H1 (cell line): Measurements from ENCODE around the gene ADD3. TPM values are rescaled to one million over a fixed set of nuclear protein-coding genes. Genes with fewer than 3 reads are reported as not detected.

Experiments
- CTCF ChIA-PET: fragments of 300-600 bp; sonication (Branson Sonifier 250); formaldehyde crosslinking; loops from one replicate; lab custom pipeline; 2021; ENCODE audit not compliant: partially characterized antibody; lab: Charles Lee
- POLR2A ChIA-PET: fragments of 300-600 bp; sonication (Branson Sonifier 250); formaldehyde crosslinking; loops from one replicate; lab custom pipeline; 2021; ENCODE audit warnings: inconsistent platforms; ENCODE audit not compliant: partially characterized antibody; lab: Charles Lee
- DNase-seq, 2 experiments: peaks; one replicate each; pipeline versions ENCODE4 v3.0.0 to v3.0.0-alpha.2; 2010 to 2022; ENCODE audit warnings: low spot score in 2 of 2, low read depth in 1 of 2, mixed read lengths in 1 of 2
- FAIRE-seq: peaks from 2 replicates; lab custom pipeline; 2011; peaks lifted over from hg19 to GRCh38; lab: Jason Lieb, UNC
- H2AFZ ChIP-seq: 2 replicates; pipeline ENCODE4 v1.8.1; 2012; ENCODE audit warnings: low read length, inconsistent platforms
- H2AK5ac ChIP-seq: 2 replicates; pipeline ENCODE4 v1.6.1; 2013; ENCODE audit warnings: low read depth, low read length
- H2BK120ac ChIP-seq: replicated peaks from 2 replicates; pipeline ENCODE3; 2013; ENCODE audit warnings: low read depth, low read length, inconsistent platforms
- H2BK12ac ChIP-seq: 2 replicates; pipeline ENCODE4 v1.6.1; 2013; ENCODE audit warnings: low read depth, low read length
- H2BK15ac ChIP-seq: 2 replicates; pipeline ENCODE4 v1.6.1; 2013; ENCODE audit warnings: low read length
- H2BK20ac ChIP-seq: 2 replicates; pipeline ENCODE4 v1.6.1; 2013; ENCODE audit warnings: low read length
- H2BK5ac ChIP-seq: 2 replicates; pipeline ENCODE4 v1.6.1; 2013; ENCODE audit warnings: low read depth, low read length
- H3K14ac ChIP-seq: 2 replicates; pipeline ENCODE4 v1.6.1; 2013; ENCODE audit warnings: inconsistent platforms; ENCODE audit not compliant: insufficient read length
- H3K18ac ChIP-seq: 2 replicates; pipeline ENCODE4 v1.6.1; 2013; ENCODE audit warnings: low read length; ENCODE audit errors: extremely low read depth
- H3K23ac ChIP-seq: 2 replicates; pipeline ENCODE4 v1.6.1; 2013; ENCODE audit warnings: inconsistent platforms; ENCODE audit not compliant: insufficient read length
- H3K23me2 ChIP-seq: 2 replicates; pipeline ENCODE4 v1.6.1; 2013; ENCODE audit warnings: low read depth, low read length
- H3K27ac ChIP-seq: 2 replicates; pipeline ENCODE4 v1.6.1; 2011; ENCODE audit warnings: low read depth, low read length, inconsistent platforms
- H3K27me3 ChIP-seq, 4 experiments: replicated peaks in 1 of 4; 1 replicate in 1 of 4; 2 replicates in 3 of 4; pipeline versions ENCODE4 v1.6.1 to v1.8.1; 2011 to 2013; ENCODE audit warnings: low read length in 3 of 4, mild to moderate bottlenecking in 3 of 4, inconsistent platforms in 2 of 4, mixed read lengths in 2 of 4, moderate library complexity in 1 of 4; ENCODE audit not compliant: control insufficient read depth in 3 of 4, insufficient read depth in 3 of 4; ENCODE audit errors: extremely low read depth in 1 of 4
- H3K36me3 ChIP-seq, 4 experiments: 2 replicates each; pipeline versions ENCODE4 v1.6.1 to v1.8.1; 2011 to 2013; ENCODE audit warnings: mild to moderate bottlenecking in 4 of 4, low read length in 3 of 4, moderate library complexity in 2 of 4, control low read depth in 1 of 4, inconsistent platforms in 1 of 4; ENCODE audit not compliant: insufficient read depth in 4 of 4, control insufficient read depth in 2 of 4
- H3K4ac ChIP-seq: replicated peaks from 2 replicates; pipeline ENCODE3; 2013; ENCODE audit warnings: low read length, low read depth, mixed read lengths, inconsistent platforms; ENCODE audit not compliant: insufficient read length
- H3K4me1 ChIP-seq, 4 experiments: replicated peaks in 1 of 4; 1 replicate in 1 of 4; 2 replicates in 3 of 4; pipeline versions ENCODE4 v1.6.1 to v1.8.1; 2011 to 2013; ENCODE audit warnings: low read length in 3 of 4, inconsistent platforms in 2 of 4, mixed read lengths in 1 of 4; ENCODE audit not compliant: insufficient read depth in 4 of 4, control insufficient read depth in 3 of 4
- H3K4me2 ChIP-seq, 2 experiments: 2 replicates each; pipeline versions ENCODE4 v1.6.1 to v1.8.1; 2011 to 2013; ENCODE audit warnings: low read depth in 2 of 2, low read length in 2 of 2, control low read depth in 1 of 2, inconsistent platforms in 1 of 2, mild to moderate bottlenecking in 1 of 2; ENCODE audit not compliant: insufficient read depth in 1 of 2
- H3K4me3 ChIP-seq, 4 experiments: fragments of 200-600, 300-600 bp in 1 of 4; sonication (generic), shearing (Covaris generic), sonication (Bioruptor Twin) in 1 of 4; 2 replicates each; pipeline versions ENCODE4 v1.5.1 to v1.8.1; 2011 to 2016; ENCODE audit warnings: low read length in 4 of 4, low read depth in 3 of 4, control low read depth in 2 of 4, inconsistent platforms in 2 of 4, mild to moderate bottlenecking in 2 of 4, mixed read lengths in 1 of 4, moderate library complexity in 1 of 4; ENCODE audit not compliant: insufficient read depth in 2 of 4; ENCODE audit errors: extremely low read depth in 1 of 4
- H3K56ac ChIP-seq: replicated peaks from 2 replicates; pipeline ENCODE3; 2013; ENCODE audit warnings: low read depth, mild to moderate bottlenecking, mixed read lengths, low read length, inconsistent platforms; ENCODE audit not compliant: insufficient read length
- H3K79me1 ChIP-seq: 2 replicates; pipeline ENCODE4 v1.6.1; 2013; ENCODE audit warnings: low read depth, low read length, control low read depth
- H3K79me2 ChIP-seq, 2 experiments: 2 replicates each; pipeline versions ENCODE4 v1.6.1 to v1.8.1; 2012 to 2013; ENCODE audit warnings: low read length in 2 of 2, mild to moderate bottlenecking in 2 of 2, inconsistent platforms in 1 of 2; ENCODE audit not compliant: insufficient read depth in 2 of 2, control insufficient read depth in 1 of 2
- H3K9ac ChIP-seq, 4 experiments: replicated peaks in 1 of 4; 1 replicate in 1 of 4; 2 replicates in 3 of 4; pipeline versions ENCODE4 v1.6.1 to v1.8.1; 2011 to 2013; ENCODE audit warnings: low read depth in 3 of 4, low read length in 3 of 4, control low read depth in 2 of 4, mild to moderate bottlenecking in 2 of 4, moderate library complexity in 2 of 4, inconsistent platforms in 1 of 4; ENCODE audit errors: extremely low read depth in 1 of 4
- H3K9me3 ChIP-seq, 2 experiments: 2 replicates each; pipeline versions ENCODE4 v1.6.1 to v1.8.1; 2012 to 2013; ENCODE audit warnings: mild to moderate bottlenecking in 2 of 2, moderate library complexity in 2 of 2, control low read depth in 1 of 2, inconsistent platforms in 1 of 2, low read depth in 1 of 2, low read length in 1 of 2, mixed read lengths in 1 of 2; ENCODE audit not compliant: insufficient read depth in 2 of 2
- H4K20me1 ChIP-seq, 2 experiments: replicated peaks in 1 of 2; 2 replicates each; pipeline versions ENCODE3 to v1.8.1; 2011 to 2013; ENCODE audit warnings: inconsistent platforms in 2 of 2, low read length in 2 of 2, mild to moderate bottlenecking in 1 of 2; ENCODE audit not compliant: insufficient read depth in 2 of 2, control insufficient read depth in 1 of 2
- H4K5ac ChIP-seq: 2 replicates; pipeline ENCODE4 v1.6.1; 2013; ENCODE audit warnings: low read length, low read depth, mixed read lengths, inconsistent platforms; ENCODE audit not compliant: insufficient read length
- H4K8ac ChIP-seq: 2 replicates; pipeline ENCODE4 v1.8.0; 2013; ENCODE audit warnings: mild to moderate bottlenecking, moderate library complexity, low read length, inconsistent platforms; ENCODE audit not compliant: insufficient read depth; ENCODE audit errors: extremely low read depth
- H4K91ac ChIP-seq: replicated peaks from 2 replicates; pipeline ENCODE3; 2013; ENCODE audit warnings: low read length, mixed read lengths, inconsistent platforms; ENCODE audit not compliant: insufficient read length
- BCL11A ChIP-seq, 2 experiments: IDR thresholded peaks; one replicate each; pipeline ENCODE4 v1.6.1; 2011; ENCODE audit warnings: low read depth in 2 of 2, low read length in 2 of 2, mild to moderate bottlenecking in 2 of 2
- E2F6 ChIP-seq: IDR thresholded peaks from 2 replicates; pipeline ENCODE4 v1.6.1; 2012; ENCODE audit warnings: inconsistent platforms
- FOSL1 ChIP-seq: IDR thresholded peaks from 2 replicates; pipeline ENCODE4 v1.6.1; 2011; ENCODE audit warnings: mild to moderate bottlenecking, low read depth, low read length, moderate library complexity; ENCODE audit not compliant: insufficient read depth
- JUN ChIP-seq: IDR thresholded peaks from 2 replicates; pipeline ENCODE4 v1.6.1; 2011; ENCODE audit warnings: low read depth, mild to moderate bottlenecking, improper control_type of control experiment, low read length
- JUND ChIP-seq: IDR thresholded peaks from 2 replicates; pipeline ENCODE4 v1.6.1; 2011; ENCODE audit warnings: mild to moderate bottlenecking, improper control_type of control experiment, low read length
- NANOG ChIP-seq: IDR thresholded peaks from 2 replicates; pipeline ENCODE4 v1.6.1; 2011; ENCODE audit warnings: low read length, low read depth, mild to moderate bottlenecking, inconsistent platforms; ENCODE audit not compliant: insufficient read depth, poor library complexity, severe bottlenecking
- POU5F1 ChIP-seq: IDR thresholded peaks from 2 replicates; pipeline ENCODE4 v1.6.1; 2011; ENCODE audit warnings: low read depth, mild to moderate bottlenecking, low read length, moderate library complexity
- SRF ChIP-seq: IDR thresholded peaks from 2 replicates; pipeline ENCODE4 v1.6.1; 2011; ENCODE audit warnings: mild to moderate bottlenecking, low read depth, low read length, moderate library complexity
- SUZ12 ChIP-seq: fragments of 200-600 bp; sonication (generic); IDR thresholded peaks from 2 replicates; pipeline ENCODE4 v1.6.1; 2012; ENCODE audit warnings: mild to moderate bottlenecking, inconsistent platforms, low read length, moderate library complexity, mixed read lengths
- TAF1 ChIP-seq: IDR thresholded peaks from 2 replicates; pipeline ENCODE4 v1.6.1; 2011; ENCODE audit warnings: mild to moderate bottlenecking, low read depth, low read length
- ZNF274 ChIP-seq: IDR thresholded peaks from 2 replicates; pipeline ENCODE4 v1.7.0; 2012; ENCODE audit warnings: low read length, borderline replicate concordance; ENCODE audit errors: extremely low read depth
- WGBS, 2 experiments: shearing (Covaris generic) in 1 of 2; methylation state at CpG; one replicate each; pipeline versions ENCODE4 v1.1.6 to v1.1.7; 2013 to 2015; ENCODE audit warnings: low lambda C conversion rate in 2 of 2, mixed read lengths in 2 of 2, inconsistent platforms in 1 of 2, low coverage in 1 of 2, missing lambda C conversion rate in 1 of 2; ENCODE audit not compliant: insufficient replicate concordance in 2 of 2, insufficient coverage in 1 of 2, insufficient read length in 1 of 2; ENCODE audit errors: extremely low coverage in 1 of 2, missing lambda C conversion rate in 1 of 2; 5-methylcytosine and 5-hydroxymethylcytosine counted together
- polyA plus RNA-seq, 7 experiments: library from polyadenylated mRNA; depleted of rRNA in 3 of 7; stranded (reverse) in 5 of 7; unstranded in 2 of 7; fragments of >200 nt in 5 of 7; fragments of 200-250 nt in 2 of 7; gene quantifications; 1 replicate in 5 of 7; 2 replicates in 1 of 7; 4 replicates in 1 of 7; pipeline versions ENCODE4 v1.2.1 to v1.2.3, GENCODE V29; 2011 to 2013; ENCODE audit warnings: missing spikeins in 2 of 7, mixed read lengths in 2 of 7
- total RNA-seq: library from RNA; stranded (reverse); fragmentation: NEBNext Ultra II Directional; extraction: Animal tissue kit (Norgen Biotek cat#: 25700); gene quantifications from 2 replicates; pipeline ENCODE4 v1.2.1, GENCODE V29; 2021

ADD3 gene
- total and polyA plus RNA-seq, 2 of the 8 experiments (the other 6 are each of a cell fraction or from before 2014, with no cell fraction given) = 44.7 to 85.6 TPM

- no peak overlapping the region for H3K14ac ChIP-seq
- ChIA-PET CTCF (interaction anchor here (0.7 to 3.0 kb wide), 4 partner anchors 9 to 169 kb away, joined by 3 to 16 read pairs (median 4); no protein-coding TSS in a partner anchor), POLR2A (interaction anchor here (1.4 to 1.5 kb wide), 2 partner anchors 10 to 14 kb away, joined by 3 to 4 read pairs; no protein-coding TSS in a partner anchor)
- H4K8ac ChIP-seq = no peak overlapping the region
- H4K20me1 ChIP-seq = peaks cover 4 to 7% of the 10 kb centered on the region in 2 experiments
- 84% methylated on average over 2 of the region's 2 CpGs; no CpG with 5 or more reads in 1 of the 2 experiments for WGBS, 2 experiments
- H3K4me3 ChIP-seq = no peak overlapping the region
- H2BK12ac ChIP-seq = no peak overlapping the region
- no peak overlapping the region for H3K9ac ChIP-seq
- no peak overlapping the region for H3K4me2 ChIP-seq
- no peak overlapping the region for H3K23ac ChIP-seq
- H2AK5ac ChIP-seq = no peak overlapping the region
- H3K79me1 ChIP-seq = no peaks in the 10 kb centered on the region; the same call in 1 of the 2 replicates
- H2AFZ ChIP-seq = no peak overlapping the region
- H3K4me1 ChIP-seq = peaks cover 0 to 4% (median 2%) of the 10 kb centered on the region in 4 experiments; a peak in 3 of 7 replicates
- H4K91ac ChIP-seq = no peak overlapping the region
- H2BK5ac ChIP-seq = no peak overlapping the region
- H3K23me2 ChIP-seq = no peaks in the 10 kb centered on the region
- no peak overlapping the region for H3K56ac ChIP-seq
- peaks cover 0 to 61% of the 10 kb centered on the region in 2 experiments; a peak in 2 of 4 replicates for H3K79me2 ChIP-seq
- no peaks in the 10 kb centered on the region for H3K36me3 ChIP-seq
- no peaks in the 10 kb centered on the region for H3K9me3 ChIP-seq
- H3K27ac ChIP-seq = no peak overlapping the region
- no peak overlapping the region for H2BK15ac ChIP-seq
- H4K5ac ChIP-seq = no peak overlapping the region
- no peaks in the 10 kb centered on the region for H3K27me3 ChIP-seq
- H3K4ac ChIP-seq = no peak overlapping the region
- H2BK120ac ChIP-seq = no peak overlapping the region
- no peak for FAIRE-seq
- DNase-seq = no peak
- no peak overlapping the region for H2BK20ac ChIP-seq
- H3K18ac ChIP-seq = no peak overlapping the region
- no peak for TF ChIP-seq FOSL1
- TF ChIP-seq JUND = no peak
- no peak for TF ChIP-seq BCL11A (IDR thresholded peaks at IDR 0.05; ENCODE audit: low read depth in 2 of 2, low read length in 2 of 2)
- TF ChIP-seq JUN = no peak
- TF ChIP-seq SRF = no peak
- no peak for TF ChIP-seq NANOG
- TF ChIP-seq ZNF274 = no peak
- TF ChIP-seq E2F6 = no peak
- no peak for TF ChIP-seq TAF1
- TF ChIP-seq POU5F1 = no peak
- TF ChIP-seq SUZ12 = no peak
These were observed 67.2 kb downstream of the ADD3 start for GRCh38 chr10:110074758-110075671.
